GM04504 (cell line): ENCODE data around the gene USB1.

Experiments used
- DNase-seq: peaks from one replicate; pipeline ENCODE4 v3.0.0-alpha.2; 2012; ENCODE audit warnings: low read depth

USB1 gene

DNA sequence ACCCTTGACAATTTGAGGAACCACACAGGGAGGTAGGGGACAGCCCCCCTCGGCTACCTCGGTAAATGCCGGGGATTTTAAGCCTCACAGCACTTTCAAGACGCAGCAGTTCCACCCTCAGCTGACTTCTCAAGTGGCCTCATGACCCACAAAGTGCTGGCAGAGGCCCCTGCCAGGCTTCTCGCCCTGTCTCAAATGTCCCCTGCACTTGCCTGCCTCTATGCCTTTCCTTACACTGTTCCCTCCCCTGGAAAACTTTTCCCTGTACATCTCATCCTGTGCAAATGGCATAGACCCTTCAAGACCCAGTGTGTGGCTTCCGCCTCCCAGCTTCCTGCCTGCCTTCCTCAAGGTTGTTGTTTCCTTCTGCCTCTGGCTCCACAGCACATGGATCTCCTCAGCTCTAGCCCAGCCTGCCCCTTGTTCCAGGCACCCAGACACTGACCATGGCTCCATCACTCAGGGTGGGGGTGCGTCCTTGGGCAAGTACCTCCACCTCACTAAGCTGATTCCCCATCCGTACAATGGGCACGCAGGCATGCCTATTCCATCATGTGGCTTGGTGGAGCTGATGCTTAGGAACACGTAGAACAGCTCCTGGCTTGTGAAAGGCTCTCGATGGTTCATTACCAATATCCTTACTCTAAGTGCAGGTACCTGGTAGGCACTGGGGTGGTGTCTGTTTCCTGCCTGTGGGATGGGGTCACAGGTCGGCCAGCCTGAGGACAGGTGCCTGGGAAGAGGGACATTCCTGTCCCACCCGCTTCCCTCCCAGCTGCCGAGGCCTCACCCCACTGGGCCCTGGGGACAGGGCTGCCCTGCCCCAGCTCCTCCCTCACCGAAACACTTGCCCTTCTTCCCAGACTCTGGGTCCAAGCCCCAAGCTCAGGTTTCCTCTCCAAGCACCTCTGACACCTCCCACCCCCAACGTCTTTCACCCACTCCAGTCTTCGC is 48.3 kb downstream of the USB1 start:
- no peak for DNase-seq

DNA sequence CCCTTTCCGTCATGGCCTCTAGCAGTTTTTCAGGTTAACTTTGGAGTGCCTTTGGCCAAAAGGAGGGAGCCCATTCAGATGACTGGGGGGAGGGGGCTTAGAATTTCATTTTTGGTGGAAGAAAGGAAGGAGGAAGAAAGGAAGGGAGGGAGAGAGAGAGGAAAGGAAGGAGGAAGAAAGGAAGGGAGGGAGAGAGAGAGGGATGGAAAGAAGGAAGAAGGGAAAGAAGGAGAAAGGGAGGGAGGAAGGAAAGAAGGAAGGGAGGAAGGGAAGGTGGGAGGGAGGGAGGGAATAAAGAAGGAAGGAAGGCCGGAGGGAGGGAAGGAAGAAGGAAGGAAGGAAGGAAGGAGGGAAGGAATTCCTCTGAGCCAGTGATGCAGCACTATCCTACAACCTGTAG is 50.1 kb downstream of the USB1 start:
- DNase-seq = no peak

DNA sequence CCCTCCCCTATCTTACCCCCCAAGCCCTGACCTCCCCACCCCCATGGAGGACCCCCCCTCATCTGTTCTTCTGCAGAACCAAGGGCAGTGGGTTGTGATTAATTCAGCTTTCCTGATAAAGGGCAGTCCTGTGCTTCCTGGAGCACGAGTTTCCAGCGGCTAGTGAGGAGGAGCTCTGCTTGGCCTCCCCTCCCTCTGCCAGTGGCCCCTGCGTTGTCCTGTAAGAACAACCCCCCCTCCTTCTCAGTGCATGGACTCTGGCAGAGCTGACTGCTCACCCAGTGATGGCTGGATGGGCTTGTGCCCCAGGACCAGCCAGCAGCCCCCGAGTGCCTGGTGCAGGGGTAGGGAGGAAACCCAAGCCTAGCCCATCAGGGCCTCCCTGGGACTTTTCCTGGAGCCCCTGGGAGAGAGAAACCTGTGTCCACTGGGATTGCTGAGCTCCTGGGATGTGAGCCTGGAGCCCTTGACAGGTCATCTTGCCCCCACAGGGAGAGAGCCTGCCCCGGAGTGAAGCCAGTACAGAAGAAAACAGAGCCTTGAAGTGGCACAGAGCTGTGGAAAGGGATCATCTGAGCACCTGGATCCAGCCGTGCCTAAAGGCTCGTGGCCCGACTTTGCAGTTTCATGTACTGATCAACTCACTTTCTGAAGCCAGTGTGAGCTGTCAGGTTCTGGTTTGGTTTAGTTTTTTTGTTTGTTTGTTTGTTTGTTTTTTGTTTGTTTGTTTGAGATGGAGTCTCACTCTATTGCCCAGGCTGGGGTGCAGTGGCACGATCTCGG is 50.8 kb downstream of the USB1 start:
- no peak for DNase-seq

DNA sequence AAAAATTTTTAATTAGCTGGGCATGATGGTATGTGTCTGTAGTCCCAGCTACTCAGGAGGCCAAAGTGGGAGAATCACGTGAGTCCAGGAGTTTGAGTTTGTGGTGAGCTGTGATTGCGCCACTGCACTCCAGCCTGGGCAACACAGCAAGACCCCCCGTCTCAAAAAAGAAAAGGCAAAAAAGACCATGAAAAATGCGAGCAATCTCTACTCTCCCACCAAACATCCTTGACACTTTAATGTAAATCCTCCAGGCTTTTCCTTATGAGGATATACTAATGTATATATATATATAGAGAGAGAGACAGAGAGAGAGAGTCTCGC is 52.4 kb downstream of the USB1 start:
- no peak for DNase-seq

DNA sequence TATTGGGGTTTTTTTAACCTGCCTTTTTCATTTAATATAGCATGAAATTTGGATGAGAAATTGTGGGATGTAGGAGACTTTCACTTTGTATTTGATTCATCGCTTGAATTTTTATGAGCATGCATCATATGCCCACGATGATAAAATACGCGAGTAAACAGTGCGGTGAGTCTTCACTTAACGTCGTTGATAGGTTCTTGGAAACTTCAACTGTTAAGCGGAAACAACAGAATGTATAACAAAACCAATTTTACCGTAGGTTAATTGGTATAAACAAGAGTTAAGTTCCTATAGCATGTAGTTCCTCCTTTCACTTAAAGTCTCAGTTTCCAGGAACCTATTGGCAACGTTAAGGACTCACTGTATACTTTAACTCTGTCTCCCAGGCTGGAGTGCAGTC is 53.1 kb downstream of the USB1 start:
- no peak for DNase-seq

DNA sequence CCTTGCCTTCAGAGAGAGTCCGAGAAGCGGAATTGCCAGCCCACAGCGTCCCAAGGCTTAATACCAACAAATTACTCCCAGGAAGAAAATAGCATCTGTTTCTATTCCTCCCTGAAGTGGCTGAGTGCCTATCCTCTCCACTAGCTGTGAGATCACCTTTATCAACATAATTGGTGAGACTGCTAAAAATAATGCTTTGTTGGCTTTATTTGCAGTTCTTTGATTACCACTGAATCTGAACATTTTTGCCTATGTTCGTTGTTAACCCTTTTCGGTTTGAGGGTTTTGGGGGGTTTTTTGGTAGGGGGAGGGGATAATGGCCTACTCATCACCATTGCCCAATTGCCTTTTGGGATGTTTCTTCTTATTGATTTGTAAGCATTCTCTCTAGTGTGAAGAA is 55.4 kb downstream of the USB1 start:
- DNase-seq = no peak

DNA sequence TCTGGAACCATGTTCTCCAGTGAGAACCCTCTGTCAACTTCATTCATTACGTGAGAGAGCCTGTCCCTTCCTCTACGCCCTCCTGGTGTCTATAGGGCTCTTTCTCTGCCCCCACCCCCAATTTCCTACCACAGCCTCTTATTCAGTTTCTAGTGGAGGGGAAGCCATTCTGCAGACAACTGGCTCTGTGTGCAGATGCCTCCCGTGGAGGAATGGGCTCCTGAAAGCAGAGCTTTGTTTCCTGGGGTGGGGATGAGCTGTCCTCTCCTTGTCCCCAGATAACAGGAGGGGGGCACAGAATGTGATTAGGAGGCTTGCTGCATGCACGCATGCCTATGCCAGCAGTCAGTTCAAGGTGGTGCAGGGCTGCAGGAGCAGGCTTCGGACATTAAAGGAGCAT is 55.9 kb downstream of the USB1 start:
- DNase-seq = no peak

DNA sequence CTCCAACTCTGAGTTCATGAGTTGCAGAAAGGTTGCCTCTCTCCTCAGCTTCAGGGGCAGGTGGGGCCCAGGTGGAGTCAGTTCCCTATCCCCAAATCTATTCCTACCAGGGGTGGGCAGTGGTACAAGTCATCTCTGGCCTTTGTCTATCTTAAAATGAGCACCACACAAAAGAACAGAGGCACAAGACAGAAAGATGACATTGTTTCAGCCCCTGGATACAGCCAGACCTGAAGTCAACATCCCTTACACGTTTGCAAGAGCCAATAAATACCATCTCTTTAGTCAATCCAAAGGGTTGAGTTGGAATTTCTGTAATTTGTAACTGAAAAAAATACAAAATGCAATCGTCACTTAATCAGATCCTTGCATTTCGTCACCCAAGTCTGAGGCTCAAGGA is 56.6 kb downstream of the USB1 start:
- no peak for DNase-seq

DNA sequence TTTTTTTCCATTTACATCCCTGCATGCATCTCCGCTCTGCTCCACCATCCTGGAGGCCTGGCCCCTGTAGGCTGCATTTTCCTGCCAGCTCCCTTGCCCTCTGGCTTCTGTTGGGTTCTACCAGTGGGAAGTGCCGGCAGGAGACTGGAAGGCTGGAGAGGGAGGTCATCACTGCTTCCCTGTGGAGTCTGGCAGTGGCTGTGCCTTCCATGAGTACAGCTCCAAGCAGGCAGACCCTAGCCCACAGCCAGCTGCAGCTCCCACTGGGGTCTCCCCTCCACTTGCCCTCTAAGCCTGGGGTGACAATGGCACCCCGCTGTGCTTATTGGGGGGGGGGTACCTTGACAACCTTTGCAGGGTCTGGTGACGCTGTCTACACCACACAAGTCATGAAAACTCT is 61.6 kb downstream of the USB1 start:
- DNase-seq = no peak

DNA sequence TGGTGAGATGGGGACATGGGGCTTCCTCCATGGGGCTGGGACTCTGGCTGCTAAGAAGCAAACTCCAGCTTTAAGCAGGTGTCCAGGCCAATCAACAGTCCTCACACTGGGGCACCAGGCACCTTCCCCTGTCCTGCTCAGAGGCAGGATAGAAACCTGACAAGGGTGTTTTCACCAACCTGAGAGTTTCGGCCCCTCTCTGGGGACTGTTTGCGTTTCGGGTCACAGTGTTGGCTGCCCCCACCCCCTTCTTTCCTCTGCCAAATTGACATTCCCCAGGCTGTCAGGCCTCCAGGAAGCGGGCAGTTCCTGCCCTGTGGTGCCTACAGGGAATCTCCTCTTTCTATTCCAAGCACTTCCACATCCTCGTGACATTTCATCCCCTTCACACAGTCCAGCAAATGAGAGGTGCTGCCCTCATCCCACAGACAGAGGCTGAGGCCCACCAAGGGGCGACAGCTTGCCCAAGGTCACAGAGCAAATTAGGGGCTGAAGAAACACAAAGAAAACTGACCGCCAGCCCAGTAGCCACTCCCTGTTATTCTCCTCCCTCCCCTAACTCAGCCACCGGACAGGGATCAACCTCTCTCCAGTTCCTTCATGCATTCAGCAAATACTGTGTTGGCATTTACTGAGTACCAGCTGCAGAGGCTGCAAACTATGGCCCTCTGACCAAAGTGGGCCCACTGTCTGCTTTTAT is 62.3 kb downstream of the USB1 start:
- DNase-seq = no peak

DNA sequence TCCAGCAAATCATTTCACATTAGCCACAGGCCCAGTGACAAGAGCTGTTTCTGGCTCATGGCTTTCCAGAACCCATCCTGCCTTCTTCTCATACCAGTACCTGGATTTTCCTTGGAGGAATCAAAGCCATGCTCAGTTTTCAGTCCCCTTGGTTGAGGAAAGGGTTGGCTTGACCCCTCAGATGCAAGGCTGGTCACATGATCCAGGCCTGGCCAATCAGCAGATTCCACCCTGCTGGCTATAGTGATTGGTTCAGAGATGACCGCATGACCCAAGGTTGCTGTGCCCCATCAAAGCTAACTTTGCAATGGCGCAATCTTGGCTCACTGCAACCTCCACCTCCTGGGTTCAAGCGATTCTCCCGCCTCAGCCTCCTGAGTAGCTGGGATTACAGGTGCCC is 69.4 kb downstream of the USB1 start:
- DNase-seq = no peak
